ENCODE results near the gene ZNF764.

GRCh38 chr16:30515275-30515674, 42.9 kb downstream of the ZNF764 start:
- no peak for TF ChIP-seq POLR2A (IDR thresholded peaks at IDR 0.05)
- no peak for TF ChIP-seq CTCF (IDR thresholded peaks at IDR 0.05)

Data from ovary (tissue), 3 donors.